B cell (primary cell): ENCODE results near the gene C10orf143. TPM values are rescaled to one million over a fixed set of nuclear protein-coding genes. Genes with fewer than 3 reads are reported as not detected.

ENCODE experiments used
- ATAC-seq: fragments of 200-7000 bp; cut with Tn5 transposase; one replicate; pipeline ENCODE4 v1.10.0; 2021; ENCODE audit warnings: low read depth, mild to moderate bottlenecking, moderate number of reproducible peaks, moderate library complexity
- CTCF ChIA-PET: fragments of 350-600 bp; sonication (Branson Sonifier 250); formaldehyde crosslinking; loops from one replicate; lab custom pipeline; 2021; ENCODE audit warnings: antibody characterized with exemption, inconsistent platforms; lab: Charles Lee
- POLR2A ChIA-PET: fragments of 350-600 bp; sonication (Branson Sonifier 250); formaldehyde crosslinking; loops from one replicate; lab custom pipeline; 2021; ENCODE audit warnings: antibody characterized with exemption; lab: Charles Lee
- DNase-seq: peaks from one replicate; pipeline ENCODE4 v3.0.0; 2013
- H2AFZ ChIP-seq: 2 replicates; pipeline ENCODE4 v1.6.1; 2012; ENCODE audit warnings: mild to moderate bottlenecking, low read depth, low read length; ENCODE audit not compliant: insufficient read depth, poor library complexity, severe bottlenecking
- H3K27ac ChIP-seq, 2 donors: 1 replicate in 1 of 2; 2 replicates in 1 of 2; pipeline ENCODE4 v1.5.1; 2012 to 2013; ENCODE audit warnings: low read length in 2 of 2, mild to moderate bottlenecking in 2 of 2, moderate library complexity in 1 of 2
- H3K27me3 ChIP-seq, 4 experiments: fragments of 200-600 bp in 1 of 4; sonication (generic) in 1 of 4; replicated peaks in 1 of 4; 1 replicate in 2 of 4; 2 replicates in 2 of 4; pipeline versions ENCODE4 v1.6.1 to v1.7.0; 2013 to 2016; ENCODE audit warnings: low read length in 3 of 4, mild to moderate bottlenecking in 2 of 4, mixed read lengths in 1 of 4, moderate library complexity in 1 of 4; ENCODE audit not compliant: insufficient read depth in 4 of 4, control insufficient read depth in 3 of 4; ENCODE audit errors: control extremely low read depth in 1 of 4
- H3K36me3 ChIP-seq, 2 experiments: replicated peaks in 1 of 2; 1 replicate in 1 of 2; 2 replicates in 1 of 2; pipeline versions ENCODE4 v1.6.1 to v1.7.1; 2013; ENCODE audit warnings: low read length in 1 of 2; ENCODE audit not compliant: insufficient read depth in 2 of 2, control insufficient read depth in 1 of 2; ENCODE audit errors: control extremely low read depth in 1 of 2, extremely low read depth in 1 of 2
- H3K4me1 ChIP-seq, 2 donors: fragments of 200-600 bp in 1 of 2; sonication (generic) in 1 of 2; 1 replicate in 1 of 2; 2 replicates in 1 of 2; pipeline versions ENCODE4 v1.5.1 to v1.6.1; 2013 to 2017; ENCODE audit warnings: low read length in 2 of 2; ENCODE audit not compliant: control insufficient read depth in 2 of 2, insufficient read depth in 2 of 2
- H3K4me2 ChIP-seq: replicated peaks from 2 replicates; pipeline ENCODE3; 2012; ENCODE audit warnings: mild to moderate bottlenecking, low read depth, low read length; ENCODE audit not compliant: poor library complexity, severe bottlenecking
- H3K4me3 ChIP-seq, 5 experiments: fragments of 200-600 bp in 1 of 5; sonication (generic) in 1 of 5; 1 replicate in 3 of 5; 2 replicates in 2 of 5; pipeline versions ENCODE4 v1.5.1 to v1.7.0; 2011 to 2016; ENCODE audit warnings: low read length in 4 of 5, mild to moderate bottlenecking in 4 of 5, low read depth in 2 of 5, control low read depth in 1 of 5, moderate library complexity in 1 of 5; ENCODE audit not compliant: insufficient read depth in 1 of 5; ENCODE audit errors: control extremely low read depth in 1 of 5, extremely low read depth in 1 of 5
- H3K79me2 ChIP-seq: fragments of 200-600 bp; sonication (generic); one replicate; pipeline ENCODE4 v1.6.0; 2016; ENCODE audit warnings: low read length; ENCODE audit not compliant: control insufficient read depth, insufficient read depth
- H3K9ac ChIP-seq: fragments of 200-600 bp; sonication (generic); 2 replicates; pipeline ENCODE4 v1.6.1; 2017; ENCODE audit warnings: mild to moderate bottlenecking, low read length, moderate library complexity
- H3K9me3 ChIP-seq, 3 donors: one replicate each; pipeline versions ENCODE4 v1.6.1 to v1.7.1; 2013; ENCODE audit warnings: low read length in 2 of 3; ENCODE audit not compliant: control insufficient read depth in 2 of 3, insufficient read depth in 1 of 3; ENCODE audit errors: control extremely low read depth in 1 of 3
- H4K20me1 ChIP-seq: 2 replicates; pipeline ENCODE4 v1.6.0; 2012; ENCODE audit warnings: mild to moderate bottlenecking, low read length; ENCODE audit not compliant: insufficient read depth, control insufficient read depth, poor library complexity, severe bottlenecking
- H3K27ac Mint-ChIP-seq: one replicate; pipeline ENCODE4 v1.8.0; 2021; ENCODE audit warnings: mixed read lengths
- H3K27me3 Mint-ChIP-seq: one replicate; pipeline ENCODE4 v1.8.0; 2021; ENCODE audit warnings: mixed read lengths
- H3K4me1 Mint-ChIP-seq: one replicate; pipeline ENCODE4 v1.8.0; 2021; ENCODE audit warnings: mixed read lengths
- H3K4me3 Mint-ChIP-seq: one replicate; pipeline ENCODE4 v1.8.0; 2021; ENCODE audit warnings: mixed read lengths
- H3K9me3 Mint-ChIP-seq: one replicate; pipeline ENCODE4 v1.8.0; 2022; ENCODE audit warnings: mixed read lengths; ENCODE audit not compliant: insufficient read depth
- CTCF ChIP-seq: fragments of 200-600 bp; IDR thresholded peaks from one replicate; pipeline ENCODE4 v1.8.0; 2022; ENCODE audit warnings: antibody characterized with exemption, mild to moderate bottlenecking
- EZH2 ChIP-seq: IDR thresholded peaks from 2 replicates; pipeline ENCODE4 v1.6.1; 2012; ENCODE audit warnings: borderline replicate concordance, low read depth, mild to moderate bottlenecking, moderate library complexity, low read length; ENCODE audit not compliant: insufficient read depth, poor library complexity, severe bottlenecking
- WGBS: methylation state at CpG from one replicate; pipeline ENCODE4 v1.1.5; 2013; ENCODE audit warnings: missing lambda C conversion rate; ENCODE audit not compliant: insufficient coverage; 5-methylcytosine and 5-hydroxymethylcytosine counted together
- intact Hi-C: fragments of 100-400 bp; cut with micrococcal nuclease; formaldehyde crosslinking; loops from one replicate; pipeline ENCODE4 v1.10.0; 2022
- polyA plus RNA-seq: library from polyadenylated mRNA; depleted of rRNA; stranded (reverse); fragments of >200 nt; gene quantifications from 2 replicates; pipeline ENCODE4 v1.2.3, GENCODE V29; 2012
- total RNA-seq, 2 donors: library from RNA; stranded (reverse); fragments of 120-200 nt in 1 of 2; gene quantifications; 1 replicate in 1 of 2; 2 replicates in 1 of 2; pipeline versions ENCODE4 v1.2.3 to v1.2.4, GENCODE V29; 2013 to 2022

The C10orf143 gene
- total and polyA plus RNA-seq, 2 donors (not counting 1 experiment from before 2014, with no cell fraction given): 9.1 to 12.8 TPM

- Histone ChIP-seq H3K4me1 (no peaks in the 10 kb centered on the region), H3K4me3 (no peak overlapping the region), H4K20me1 (no peaks in the 10 kb centered on the region), H3K27me3 (no peaks in the 10 kb centered on the region), H3K9ac (no peak overlapping the region), H3K79me2 (no peaks in the 10 kb centered on the region), H3K27ac (no peak overlapping the region), H3K36me3 (no peaks in the 10 kb centered on the region), H3K9me3 (peaks cover 0 to 19% (median 0%) of the 10 kb centered on the region in 3 donors), H2AFZ (no peak overlapping the region), H3K4me2 (no peak overlapping the region)
- POLR2A ChIA-PET: no interaction called here
- no peak for DNase-seq
- intact Hi-C loops: no loop called here
- 91% methylated on average over 6 of the region's 9 CpGs for WGBS
- TF ChIP-seq EZH2 (no peak), CTCF (no peak)
- Mint-ChIP-seq H3K9me3 (peaks cover 3% of the 10 kb centered on the region), H3K27ac (no peak overlapping the region), H3K4me3 (no peak overlapping the region), H3K4me1 (no peaks in the 10 kb centered on the region), H3K27me3 (peaks cover 6% of the 10 kb centered on the region)
- CTCF ChIA-PET: no interaction called here
- no peak for ATAC-seq
These were observed 58.4 kb downstream of the C10orf143 start for GRCh38 chr10:130052193-130052592.

- Histone ChIP-seq H4K20me1 (no peaks in the 10 kb centered on the region), H3K27ac (no peak overlapping the region), H2AFZ (no peak overlapping the region), H3K9me3 (peaks cover 0 to 18% (median 0%) of the 10 kb centered on the region in 3 donors), H3K4me1 (no peaks in the 10 kb centered on the region), H3K9ac (no peak overlapping the region), H3K36me3 (no peaks in the 10 kb centered on the region), H3K27me3 (no peaks in the 10 kb centered on the region), H3K79me2 (no peaks in the 10 kb centered on the region), H3K4me2 (no peak overlapping the region), H3K4me3 (no peak overlapping the region)
- Mint-ChIP-seq H3K27me3 (peaks cover 6% of the 10 kb centered on the region), H3K27ac (no peak overlapping the region), H3K4me1 (no peaks in the 10 kb centered on the region), H3K9me3 (peaks cover 3% of the 10 kb centered on the region), H3K4me3 (no peak overlapping the region)
- 94% methylated on average over 11 of the region's 12 CpGs for WGBS
- TF ChIP-seq CTCF: no peak
- no peak for TF ChIP-seq EZH2
- ChIA-PET POLR2A (no interaction called here), CTCF (no interaction called here)
- intact Hi-C loops: no loop called here
- DNase-seq (no peak), ATAC-seq (no peak)
These were observed 59.9 kb downstream of the C10orf143 start for GRCh38 chr10:130050721-130051120.
